ENCODE measurements around the gene ZCCHC17. TPM values are rescaled to one million over a fixed set of nuclear protein-coding genes. Genes with fewer than 3 reads are reported as not detected.

The ZCCHC17 gene
- total and polyA plus RNA-seq, 2 donors: 19.2 to 40.3 TPM

GRCh38 chr1:31326461-31326860 is 29.6 kb downstream of the ZCCHC17 start:
- DNase-seq (ENCODE audit: extremely low spot score): no peak
- Histone ChIP-seq H3K27ac (ENCODE audit: low read depth) (no peak overlapping the region), H3K4me3 (ENCODE audit: low read depth, low read length) (no peak overlapping the region), H3K36me3 (ENCODE audit: insufficient read depth) (peaks cover 2% of the 10 kb centered on the region), H3K4me1 (ENCODE audit: insufficient read depth) (no peaks in the 10 kb centered on the region)
- WGBS: 92% methylated on average over 1 of the region's 1 CpG

GRCh38 chr1:31327381-31327780 is 30.5 kb downstream of the ZCCHC17 start:
- no peak overlapping the region for H3K4me3 ChIP-seq (ENCODE audit: low read depth, low read length)
- peaks cover under 1% of the 10 kb centered on the region for H3K36me3 ChIP-seq (ENCODE audit: insufficient read depth)
- no peak overlapping the region for H3K27ac ChIP-seq (ENCODE audit: low read depth)
- no peak for DNase-seq (ENCODE audit: extremely low spot score)
- 79% methylated on average over 3 of the region's 3 CpGs for WGBS
- no peaks in the 10 kb centered on the region for H3K4me1 ChIP-seq (ENCODE audit: insufficient read depth)

GRCh38 chr1:31335007-31335406 is 38.2 kb downstream of the ZCCHC17 start:
- Histone ChIP-seq H3K36me3 (ENCODE audit: insufficient read depth) (no peaks in the 10 kb centered on the region), H3K27ac (ENCODE audit: low read depth) (no peak overlapping the region), H3K4me1 (ENCODE audit: insufficient read depth) (no peaks in the 10 kb centered on the region), H3K4me3 (ENCODE audit: low read depth, low read length) (no peak overlapping the region)
- DNase-seq (ENCODE audit: extremely low spot score): no peak

- no peak for DNase-seq (ENCODE audit: extremely low spot score)
- no peaks in the 10 kb centered on the region for H3K36me3 ChIP-seq (ENCODE audit: insufficient read depth)
- WGBS: 69% methylated on average over 10 of the region's 10 CpGs
- H3K4me1 ChIP-seq (ENCODE audit: insufficient read depth): no peaks in the 10 kb centered on the region
- no peak overlapping the region for H3K4me3 ChIP-seq (ENCODE audit: low read depth, low read length)
- H3K27ac ChIP-seq (ENCODE audit: low read depth): no peak overlapping the region
Measured at GRCh38 chr1:31336687-31337467, 40.0 kb downstream of the ZCCHC17 start.

- WGBS: 93% methylated on average over 1 of the region's 1 CpG
- DNase-seq (ENCODE audit: extremely low spot score): no peak
- H3K4me3 ChIP-seq (ENCODE audit: low read depth, low read length): no peak overlapping the region
- no peak overlapping the region for H3K27ac ChIP-seq (ENCODE audit: low read depth)
- H3K36me3 ChIP-seq (ENCODE audit: insufficient read depth): peaks cover 2% of the 10 kb centered on the region
- H3K4me1 ChIP-seq (ENCODE audit: insufficient read depth): no peaks in the 10 kb centered on the region
Measured at GRCh38 chr1:31344503-31344902, 47.7 kb downstream of the ZCCHC17 start.

GRCh38 chr1:31345635-31346034 is 48.8 kb downstream of the ZCCHC17 start:
- 86% methylated on average over 2 of the region's 2 CpGs for WGBS
- Histone ChIP-seq H3K4me3 (ENCODE audit: low read depth, low read length) (no peak overlapping the region), H3K27ac (ENCODE audit: low read depth) (no peak overlapping the region), H3K4me1 (ENCODE audit: insufficient read depth) (no peaks in the 10 kb centered on the region), H3K36me3 (ENCODE audit: insufficient read depth) (peaks cover 2% of the 10 kb centered on the region)
- DNase-seq (ENCODE audit: extremely low spot score): no peak

- Histone ChIP-seq H3K36me3 (ENCODE audit: insufficient read depth) (peaks cover 4% of the 10 kb centered on the region), H3K4me3 (ENCODE audit: low read depth, low read length) (no peak overlapping the region), H3K4me1 (ENCODE audit: insufficient read depth) (no peaks in the 10 kb centered on the region), H3K27ac (ENCODE audit: low read depth) (no peak overlapping the region)
- no peak for DNase-seq (ENCODE audit: extremely low spot score)
Measured at GRCh38 chr1:31346785-31347184, 50.0 kb downstream of the ZCCHC17 start.

GRCh38 chr1:31348449-31348848 is 51.6 kb downstream of the ZCCHC17 start:
- no peak for DNase-seq (ENCODE audit: extremely low spot score)
- Histone ChIP-seq H3K27ac (ENCODE audit: low read depth) (no peak overlapping the region), H3K4me1 (ENCODE audit: insufficient read depth) (no peaks in the 10 kb centered on the region), H3K36me3 (ENCODE audit: insufficient read depth) (peaks cover 2% of the 10 kb centered on the region), H3K4me3 (ENCODE audit: low read depth, low read length) (no peak overlapping the region)
- 93% methylated on average over 1 of the region's 1 CpG for WGBS

GRCh38 chr1:31354283-31354682 is 57.5 kb downstream of the ZCCHC17 start:
- H3K27ac ChIP-seq (ENCODE audit: low read depth): no peak overlapping the region
- no peak for DNase-seq (ENCODE audit: extremely low spot score)
- no peaks in the 10 kb centered on the region for H3K4me1 ChIP-seq (ENCODE audit: insufficient read depth)
- H3K36me3 ChIP-seq (ENCODE audit: insufficient read depth): peaks cover 2% of the 10 kb centered on the region
- H3K4me3 ChIP-seq (ENCODE audit: low read depth, low read length): no peak overlapping the region
- 46% methylated on average over 3 of the region's 3 CpGs for WGBS

- Histone ChIP-seq H3K36me3 (ENCODE audit: insufficient read depth) (peaks cover 2% of the 10 kb centered on the region), H3K4me3 (ENCODE audit: low read depth, low read length) (no peak overlapping the region), H3K27ac (ENCODE audit: low read depth) (no peak overlapping the region), H3K4me1 (ENCODE audit: insufficient read depth) (no peaks in the 10 kb centered on the region)
- 98% methylated on average over 2 of the region's 2 CpGs for WGBS
- no peak for DNase-seq (ENCODE audit: extremely low spot score)
Measured at GRCh38 chr1:31356427-31356826, 59.6 kb downstream of the ZCCHC17 start.

- DNase-seq (ENCODE audit: extremely low spot score): no peak
- H3K27ac ChIP-seq (ENCODE audit: low read depth): no peak overlapping the region
- 97% methylated on average over 6 of the region's 6 CpGs for WGBS
- H3K4me3 ChIP-seq (ENCODE audit: low read depth, low read length): no peak overlapping the region
- no peaks in the 10 kb centered on the region for H3K36me3 ChIP-seq (ENCODE audit: insufficient read depth)
- H3K4me1 ChIP-seq (ENCODE audit: insufficient read depth): no peaks in the 10 kb centered on the region
Measured at GRCh38 chr1:31361607-31362006, 64.8 kb downstream of the ZCCHC17 start.

GRCh38 chr1:31362032-31362431 is 65.2 kb downstream of the ZCCHC17 start:
- WGBS: 87% methylated on average over 3 of the region's 3 CpGs
- no peak for DNase-seq (ENCODE audit: extremely low spot score)
- Histone ChIP-seq H3K4me3 (ENCODE audit: low read depth, low read length) (no peak overlapping the region), H3K27ac (ENCODE audit: low read depth) (no peak overlapping the region), H3K4me1 (ENCODE audit: insufficient read depth) (no peaks in the 10 kb centered on the region), H3K36me3 (ENCODE audit: insufficient read depth) (no peaks in the 10 kb centered on the region)

GRCh38 chr1:31364561-31365250 is 67.9 kb downstream of the ZCCHC17 start:
- WGBS: 87% methylated on average over 3 of the region's 3 CpGs
- Histone ChIP-seq H3K27ac (ENCODE audit: low read depth) (no peak overlapping the region), H3K36me3 (ENCODE audit: insufficient read depth) (no peaks in the 10 kb centered on the region), H3K4me3 (ENCODE audit: low read depth, low read length) (no peak overlapping the region), H3K4me1 (ENCODE audit: insufficient read depth) (no peaks in the 10 kb centered on the region)
- DNase-seq (ENCODE audit: extremely low spot score): no peak

- no peak for DNase-seq (ENCODE audit: extremely low spot score)
- no peak overlapping the region for H3K4me3 ChIP-seq (ENCODE audit: low read depth, low read length)
- no peaks in the 10 kb centered on the region for H3K4me1 ChIP-seq (ENCODE audit: insufficient read depth)
- no peak overlapping the region for H3K27ac ChIP-seq (ENCODE audit: low read depth)
- WGBS: 80% methylated on average over 2 of the region's 2 CpGs
- no peaks in the 10 kb centered on the region for H3K36me3 ChIP-seq (ENCODE audit: insufficient read depth)
Measured at GRCh38 chr1:31366796-31367195, 70.0 kb downstream of the ZCCHC17 start.

Data from urinary bladder (tissue), 4 donors.